HUES6 (cell line): ENCODE data around the gene TTLL10.
"Not testable (repeated sequence)": the region's sequence is repeated elsewhere in the genome, so short reads cannot be mapped to it uniquely, and the experiment has no call there.

Experiments used
- H3K27ac ChIP-seq: 2 replicates; pipeline ENCODE4 v1.7.0; 2013; ENCODE audit warnings: low read depth, mild to moderate bottlenecking, low read length, inconsistent platforms
- H3K27me3 ChIP-seq: 2 replicates; pipeline ENCODE4 v1.6.1; 2013; ENCODE audit warnings: low read length; ENCODE audit not compliant: control insufficient read depth, insufficient read depth
- H3K36me3 ChIP-seq: 2 replicates; pipeline ENCODE4 v1.6.1; 2013; ENCODE audit warnings: low read length; ENCODE audit not compliant: control insufficient read depth, insufficient read depth
- H3K4me1 ChIP-seq: 2 replicates; pipeline ENCODE4 v1.6.1; 2013; ENCODE audit warnings: low read length; ENCODE audit not compliant: control insufficient read depth, insufficient read depth
- H3K4me3 ChIP-seq: 2 replicates; pipeline ENCODE4 v1.5.1; 2013; ENCODE audit warnings: low read depth, low read length
- H3K9ac ChIP-seq: one replicate; pipeline ENCODE4 v1.6.1; 2013; ENCODE audit warnings: mild to moderate bottlenecking, low read length
- H3K9me3 ChIP-seq: 2 replicates; pipeline ENCODE4 v1.6.1; 2013; ENCODE audit warnings: low read depth, low read length; ENCODE audit not compliant: control insufficient read depth, insufficient read depth

TTLL10 gene

DNA sequence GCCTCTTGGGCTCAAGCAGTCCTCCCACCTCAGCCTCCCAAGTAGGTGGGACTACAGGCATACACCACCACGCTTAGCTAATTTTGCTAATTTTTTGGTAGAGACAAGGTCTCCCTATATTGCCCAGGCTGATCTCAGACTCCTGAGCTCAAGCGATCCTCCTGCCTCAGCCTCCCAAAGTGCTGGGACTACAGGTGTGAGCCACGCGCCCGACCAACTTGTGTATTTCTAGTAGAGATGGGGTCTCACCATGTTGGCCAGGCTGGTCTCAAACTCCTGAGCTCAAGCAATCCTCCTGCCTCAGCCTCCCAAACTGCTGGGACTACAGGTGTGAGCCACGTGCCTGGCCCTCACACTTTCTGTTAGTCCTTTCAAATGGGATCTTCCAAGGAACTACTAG, 22.0 kb downstream of the TTLL10 start:
- not testable (repeated sequence) for H3K36me3 ChIP-seq, H3K9ac ChIP-seq, H3K4me1 ChIP-seq, H3K4me3 ChIP-seq, H3K27ac ChIP-seq, H3K27me3 ChIP-seq
- H3K9me3 ChIP-seq, result peaks cover 34% of the 10 kb centered on the region

DNA sequence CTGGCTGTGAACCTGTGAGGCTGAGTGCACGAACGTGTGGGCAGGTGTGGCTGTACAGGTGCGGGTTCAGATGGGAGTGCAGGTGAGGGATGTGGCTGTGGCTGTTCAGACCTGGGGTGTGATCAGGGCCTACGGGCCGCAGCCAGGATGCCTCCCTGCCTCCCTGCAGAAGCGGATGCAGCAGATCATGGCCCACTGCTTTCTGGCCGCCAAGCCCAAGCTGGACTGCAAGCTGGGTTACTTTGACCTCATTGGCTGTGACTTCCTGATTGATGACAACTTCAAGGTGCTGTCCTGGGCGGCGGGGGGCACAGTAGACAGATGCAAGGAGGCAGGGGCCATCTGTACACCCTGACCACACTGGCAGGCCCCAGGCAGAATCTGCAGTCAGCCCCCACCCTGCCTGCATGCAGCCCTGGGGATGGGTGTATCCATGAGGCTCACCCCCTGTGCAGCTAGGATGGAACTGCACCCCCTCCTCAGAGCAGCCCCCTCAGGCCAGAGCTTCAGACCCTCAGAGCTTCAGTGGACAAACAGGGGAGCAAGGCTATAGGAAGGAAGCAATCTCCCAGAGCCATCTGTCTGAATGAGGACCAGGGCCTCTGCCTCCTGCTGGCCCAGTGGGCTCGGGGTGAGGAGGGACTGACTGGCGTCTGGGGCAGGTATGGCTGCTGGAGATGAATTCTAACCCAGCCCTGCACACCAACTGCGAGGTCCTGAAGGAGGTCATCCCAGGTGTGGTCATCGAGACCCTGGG, 22.9 kb downstream of the TTLL10 start:
- H3K36me3 ChIP-seq, result no peaks in the 10 kb centered on the region
- H3K27ac ChIP-seq, result no peak overlapping the region
- H3K4me1 ChIP-seq, result peaks cover 3% of the 10 kb centered on the region; the same call in 1 of the 2 replicates
- H3K4me3 ChIP-seq, result no peak overlapping the region
- H3K9ac ChIP-seq, result no peak overlapping the region
- peaks cover 26% of the 10 kb centered on the region for H3K9me3 ChIP-seq
- H3K27me3 ChIP-seq, result peaks cover 5% of the 10 kb centered on the region

DNA sequence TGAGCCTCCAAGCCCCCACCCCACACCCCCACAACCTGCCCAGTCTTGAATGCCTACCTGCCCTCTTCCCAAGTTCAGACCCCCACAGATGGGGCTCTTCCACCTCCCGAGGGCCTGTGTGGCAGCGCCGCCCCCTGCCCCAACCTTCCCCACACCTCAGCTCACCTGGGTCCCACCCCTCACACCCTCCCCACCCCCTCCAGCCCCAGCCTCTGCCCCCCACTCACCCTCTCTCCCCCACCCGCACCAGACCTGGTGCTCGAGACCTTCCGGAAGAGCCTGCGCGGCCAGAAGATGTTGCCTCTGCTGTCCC, 23.5 kb downstream of the TTLL10 start:
- Histone ChIP-seq H3K27me3 (peaks cover 5% of the 10 kb centered on the region), H3K4me1 (peaks cover 3% of the 10 kb centered on the region; the same call in 1 of the 2 replicates), H3K36me3 (no peaks in the 10 kb centered on the region)

DNA sequence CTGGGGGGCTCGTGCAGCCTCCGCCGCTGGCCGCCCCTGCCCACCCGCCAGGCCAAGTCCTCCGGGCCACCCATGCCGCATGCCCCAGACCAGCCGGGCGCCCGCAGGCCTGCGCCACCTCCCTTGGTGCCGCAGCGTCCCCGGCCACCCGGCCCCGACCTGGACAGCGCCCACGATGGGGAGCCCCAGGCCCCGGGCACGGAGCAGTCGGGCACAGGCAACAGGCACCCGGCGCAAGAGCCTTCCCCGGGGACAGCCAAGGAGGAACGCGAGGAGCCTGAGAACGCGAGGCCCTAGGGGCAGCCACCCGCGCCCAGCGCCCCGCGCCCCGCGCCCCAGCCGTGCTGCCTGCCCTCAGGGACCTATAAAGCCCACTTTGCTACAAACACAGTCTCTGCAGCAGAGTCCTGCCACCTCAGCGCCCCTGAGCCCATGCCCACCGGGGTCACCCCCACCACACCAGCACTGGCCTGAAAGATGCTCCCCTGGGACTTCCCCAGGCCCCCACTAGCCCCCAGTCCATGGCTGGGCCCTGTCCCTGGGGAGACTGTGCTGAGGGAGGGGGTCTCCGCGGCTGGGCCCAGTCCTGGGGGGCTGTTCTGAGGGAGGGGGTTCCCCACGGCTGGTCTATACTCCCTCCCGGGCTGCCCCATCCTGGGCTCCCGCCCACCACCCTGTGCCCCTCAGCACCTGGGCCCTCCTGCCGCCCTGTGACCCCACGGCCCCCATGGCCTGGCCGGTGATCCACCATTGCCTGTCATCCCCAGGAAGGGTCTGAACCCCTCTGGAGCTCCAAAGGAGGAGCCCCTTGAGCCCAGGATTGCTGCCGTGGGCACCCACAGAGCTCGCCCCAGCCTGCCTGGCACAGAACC, 24.1 kb downstream of the TTLL10 start:
- H3K9me3 ChIP-seq, result peaks cover 14% of the 10 kb centered on the region
- H3K9ac ChIP-seq, result no peak overlapping the region
- H3K36me3 ChIP-seq, result no peaks in the 10 kb centered on the region
- peaks cover 7% of the 10 kb centered on the region for H3K27me3 ChIP-seq
- no peak overlapping the region for H3K4me3 ChIP-seq
- peaks cover 3% of the 10 kb centered on the region; the same call in 1 of the 2 replicates for H3K4me1 ChIP-seq
- no peak overlapping the region for H3K27ac ChIP-seq

More for the DNA sequence above, 23.5 kb downstream of the TTLL10 start:
- Histone ChIP-seq H3K27ac (no peak overlapping the region), H3K9ac (no peak overlapping the region), H3K9me3 (peaks cover 20% of the 10 kb centered on the region), H3K4me3 (no peak overlapping the region)

DNA sequence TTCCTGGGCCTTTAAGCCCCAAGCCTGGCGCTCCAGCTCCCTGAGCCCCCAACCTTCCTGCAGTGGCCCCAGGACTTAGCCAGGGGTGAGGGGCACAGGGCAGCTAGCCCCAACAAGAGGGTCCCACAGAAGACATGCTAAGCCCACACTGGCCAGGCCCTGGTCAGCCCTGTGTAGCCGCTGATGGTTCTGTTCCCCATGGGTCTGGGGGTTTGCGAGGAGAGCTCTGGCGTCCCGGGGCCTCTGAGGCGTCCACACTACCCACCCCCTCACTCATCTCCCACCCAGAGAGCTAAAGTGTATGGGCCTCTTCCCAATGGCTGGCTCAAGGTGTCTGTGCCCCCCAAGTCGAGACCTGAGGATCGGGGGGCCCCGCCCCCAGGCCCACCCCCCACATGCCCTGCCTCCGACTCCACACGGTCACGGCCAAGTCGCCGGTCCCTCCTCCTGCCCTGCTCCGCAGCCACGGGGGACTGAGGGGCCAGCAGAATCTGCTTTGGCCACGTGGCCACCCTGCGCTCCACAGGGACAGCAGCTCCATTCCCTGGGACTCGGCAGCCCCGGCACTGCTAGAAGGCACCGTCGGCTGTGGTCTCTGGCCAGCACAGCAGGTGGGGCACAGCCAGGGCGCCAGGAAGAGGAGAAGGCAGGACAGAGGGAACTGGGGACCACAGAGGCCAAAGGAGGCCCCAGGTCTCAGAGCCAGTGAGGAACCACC, 24.9 kb downstream of the TTLL10 start:
- Histone ChIP-seq H3K36me3 (no peaks in the 10 kb centered on the region), H3K27me3 (peaks cover 14% of the 10 kb centered on the region), H3K27ac (no peak overlapping the region), H3K4me1 (peaks cover 3% of the 10 kb centered on the region; the same call in 1 of the 2 replicates), H3K9ac (no peak overlapping the region), H3K4me3 (no peak overlapping the region), H3K9me3 (peaks cover 12% of the 10 kb centered on the region)

DNA sequence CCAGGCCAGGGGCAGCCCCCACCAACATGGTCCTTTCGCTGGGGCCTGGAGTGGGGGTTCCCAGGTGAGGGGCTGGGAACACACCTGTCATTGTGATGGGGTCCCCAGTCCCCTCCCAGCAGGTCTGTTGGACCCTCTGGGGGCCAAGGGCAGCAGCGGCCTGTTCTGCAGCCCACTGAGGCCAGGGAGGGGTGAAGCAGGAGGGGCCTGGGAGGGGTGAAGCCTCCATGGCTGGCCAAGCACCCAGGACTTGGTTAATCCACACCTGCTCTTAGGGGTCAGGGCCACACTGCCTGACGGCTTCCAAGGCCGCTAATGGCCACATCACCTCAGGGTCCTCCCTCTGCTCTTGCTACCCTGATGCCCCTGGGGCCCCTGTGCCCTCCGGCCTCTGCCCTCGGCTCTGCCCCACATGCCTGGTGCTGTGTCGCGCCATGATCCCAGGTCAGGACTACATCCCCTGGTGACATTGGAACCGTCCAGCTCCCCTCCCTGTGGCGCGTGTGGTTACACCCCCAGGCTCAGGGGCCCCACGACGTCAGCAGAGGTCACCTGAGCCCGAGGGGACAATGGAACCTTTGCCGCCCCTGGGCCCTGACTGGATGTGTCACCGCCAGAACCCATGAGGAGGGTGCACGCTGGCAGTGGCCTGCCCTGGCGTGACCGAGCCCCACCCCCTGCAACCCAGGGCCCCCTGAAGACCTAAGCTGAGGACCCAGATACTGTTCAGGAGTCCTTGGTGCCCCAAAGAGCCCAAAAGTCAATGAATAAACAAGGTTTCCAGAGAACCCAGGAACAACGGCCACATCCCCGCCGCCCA, 25.7 kb downstream of the TTLL10 start:
- peaks cover 10% of the 10 kb centered on the region for H3K9me3 ChIP-seq
- peaks cover 3% of the 10 kb centered on the region; the same call in 1 of the 2 replicates for H3K4me1 ChIP-seq
- no peak overlapping the region for H3K9ac ChIP-seq
- no peak overlapping the region for H3K4me3 ChIP-seq
- no peak overlapping the region for H3K27ac ChIP-seq
- peaks cover 20% of the 10 kb centered on the region for H3K27me3 ChIP-seq
- H3K36me3 ChIP-seq, result no peaks in the 10 kb centered on the region

DNA sequence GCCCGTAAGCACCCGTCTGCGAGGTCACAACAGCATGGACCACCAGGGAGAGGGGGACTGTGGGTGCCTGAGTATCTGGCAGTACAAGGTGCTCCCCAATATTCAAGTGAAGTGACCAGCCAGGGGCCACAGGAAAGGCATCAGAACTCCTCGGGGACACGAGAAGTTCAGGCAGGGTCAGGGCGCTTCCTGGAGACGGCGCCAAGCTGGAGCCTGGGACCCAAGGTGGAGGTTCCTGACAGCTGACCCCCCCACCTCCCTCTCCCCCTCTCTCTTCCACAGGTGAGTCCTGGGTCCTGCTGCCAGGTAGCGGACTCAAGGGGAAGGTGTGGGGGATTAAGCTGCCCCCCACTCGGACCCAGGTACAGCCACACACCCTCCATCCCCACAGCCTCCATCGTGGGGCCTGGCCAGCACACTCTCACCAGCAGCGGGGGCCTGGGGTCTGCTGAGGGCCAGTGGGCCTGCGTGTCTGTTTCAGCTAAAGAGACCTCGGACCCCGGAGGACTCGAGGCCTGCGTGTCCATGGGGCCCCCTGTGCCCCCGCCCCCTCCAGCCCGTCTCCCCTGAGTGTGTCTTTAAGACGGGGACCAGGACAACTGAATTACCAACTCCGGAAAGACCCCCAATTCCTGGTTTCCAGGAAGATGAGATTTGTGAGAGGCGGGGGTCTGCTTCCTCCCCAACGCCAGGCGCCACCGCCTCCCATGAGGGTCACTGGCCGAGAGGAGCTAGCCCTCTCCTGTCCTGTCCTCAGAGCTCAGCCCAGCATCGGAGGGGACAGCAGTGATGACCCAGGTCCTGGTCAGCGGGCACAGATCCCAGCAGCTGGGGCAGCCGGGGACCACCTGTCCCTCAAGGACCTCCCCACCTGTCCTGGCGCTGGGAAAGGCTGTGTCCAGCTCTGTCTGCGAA, 26.5 kb downstream of the TTLL10 start:
- Histone ChIP-seq H3K9ac (no peak overlapping the region), H3K36me3 (no peaks in the 10 kb centered on the region)

DNA sequence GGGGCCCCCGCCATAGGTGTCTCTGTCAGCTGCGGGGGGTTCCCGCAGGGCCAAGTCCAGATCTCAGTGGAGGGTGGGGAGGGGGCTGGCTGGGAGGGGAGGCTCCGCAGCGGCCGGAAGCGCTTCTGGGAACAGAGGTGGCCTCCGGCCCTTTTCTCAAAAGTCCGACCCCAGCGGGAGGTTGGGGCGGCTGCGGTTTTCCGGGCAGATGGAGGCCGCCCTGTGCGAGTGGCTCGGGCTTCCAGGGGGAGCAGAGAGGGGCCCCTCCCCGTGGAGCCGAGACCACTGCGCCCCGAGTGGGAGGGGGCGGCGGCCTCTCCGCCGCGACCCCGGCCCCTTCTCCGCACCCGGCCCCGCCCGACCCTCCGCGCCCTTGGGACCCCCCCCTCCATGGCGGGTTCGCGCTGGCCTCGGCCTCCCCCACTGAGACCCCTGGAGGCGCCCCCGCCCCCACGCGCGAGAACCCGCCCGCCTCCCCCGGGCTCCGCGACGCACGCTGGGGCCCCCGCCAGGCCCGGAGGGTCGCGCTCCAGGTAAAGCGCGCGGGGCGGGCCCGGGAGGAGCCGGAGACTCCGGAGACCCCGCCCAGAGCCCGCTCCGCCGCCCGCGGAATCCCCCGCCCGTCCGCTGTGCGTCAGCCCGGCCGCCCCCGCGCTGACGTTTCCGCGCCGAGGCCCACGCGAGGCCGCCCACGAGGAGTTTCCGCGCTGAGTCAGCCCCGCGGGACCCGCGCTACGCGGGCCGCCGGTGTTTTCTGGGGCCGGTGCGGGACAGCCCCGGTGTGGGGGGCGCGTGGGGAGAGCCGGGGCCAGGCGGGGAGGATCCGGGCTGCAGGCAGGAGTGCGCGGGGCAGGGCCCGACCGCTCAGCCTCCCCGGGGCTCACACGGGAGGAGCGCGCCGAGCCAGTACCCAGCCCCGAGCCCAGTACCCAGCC, 27.5 kb downstream of the TTLL10 start:
- Histone ChIP-seq H3K9me3 (no peaks in the 10 kb centered on the region), H3K36me3 (no peaks in the 10 kb centered on the region), H3K27ac (no peak overlapping the region), H3K4me3 (peak overlapping the region; percentile 58), H3K4me1 (peaks cover 7% of the 10 kb centered on the region), H3K27me3 (peaks cover 37% of the 10 kb centered on the region), H3K9ac (no peak overlapping the region)

More for the DNA sequence above, 26.5 kb downstream of the TTLL10 start:
- peaks cover 3% of the 10 kb centered on the region; the same call in 1 of the 2 replicates for H3K4me1 ChIP-seq
- H3K27me3 ChIP-seq, result peaks cover 28% of the 10 kb centered on the region
- H3K9me3 ChIP-seq, result peaks cover 3% of the 10 kb centered on the region; the same call in 1 of the 2 replicates
- peak overlapping the region; percentile 58; the same call in 1 of the 2 replicates for H3K4me3 ChIP-seq
- no peak overlapping the region for H3K27ac ChIP-seq
